AG20443 (cell line): ENCODE results near the gene CST1.
"Not testable (repeated sequence)": the region's sequence is repeated elsewhere in the genome, so short reads cannot be mapped to it uniquely, and the experiment has no call there.

ENCODE experiments used
- DNase-seq: peaks from one replicate; pipeline ENCODE4 v3.0.0; 2012; ENCODE audit warnings: low spot score, mixed read lengths

CST1 gene, protein sequence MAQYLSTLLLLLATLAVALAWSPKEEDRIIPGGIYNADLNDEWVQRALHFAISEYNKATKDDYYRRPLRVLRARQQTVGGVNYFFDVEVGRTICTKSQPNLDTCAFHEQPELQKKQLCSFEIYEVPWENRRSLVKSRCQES

GRCh38 chr20:23750786-23751185, at the start of gene CST1:
Gene CST1 (minus strand): TSS chr20:23750935. CDS start chr20:23750866, 69 bp downstream.
- DNase-seq = not testable (repeated sequence)

DNA sequence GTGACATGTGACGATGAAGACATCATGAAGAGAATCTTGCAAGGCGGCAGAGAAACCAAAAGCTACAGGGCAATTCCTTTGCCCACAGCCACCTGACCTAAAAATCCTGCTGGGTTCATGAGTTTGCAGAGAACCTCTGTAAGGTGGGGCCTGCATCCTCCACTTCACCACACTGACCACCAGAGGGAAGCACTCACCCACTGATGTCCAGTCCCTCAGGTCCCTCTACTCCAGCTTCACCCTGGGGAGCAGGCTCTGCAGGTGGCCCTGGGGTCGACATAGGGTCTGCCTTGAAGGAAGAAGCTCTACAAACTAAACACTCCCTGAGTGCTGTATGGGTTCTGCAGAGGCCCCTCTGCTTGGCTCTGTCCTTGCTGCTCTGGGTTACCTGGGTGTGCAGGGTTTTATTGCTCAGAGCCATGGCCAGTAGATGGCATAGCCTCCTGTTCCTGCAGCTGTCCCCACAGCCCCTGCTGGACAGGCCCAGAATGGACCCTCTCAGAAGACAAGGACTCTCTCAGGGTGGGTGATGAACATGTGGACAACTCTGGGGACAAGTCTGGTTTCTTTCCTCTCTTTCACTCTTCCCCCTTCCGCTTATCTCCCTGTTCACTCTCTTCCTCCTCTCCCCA, 48.6 kb upstream of the CST1 start:
- peak; percentile 28 for DNase-seq

GRCh38 chr20:23795526-23795925, 44.8 kb upstream of the CST1 start:
- no peak for DNase-seq

- DNase-seq = no peak
Measured at GRCh38 chr20:23794841-23795240, 44.1 kb upstream of the CST1 start.

DNA sequence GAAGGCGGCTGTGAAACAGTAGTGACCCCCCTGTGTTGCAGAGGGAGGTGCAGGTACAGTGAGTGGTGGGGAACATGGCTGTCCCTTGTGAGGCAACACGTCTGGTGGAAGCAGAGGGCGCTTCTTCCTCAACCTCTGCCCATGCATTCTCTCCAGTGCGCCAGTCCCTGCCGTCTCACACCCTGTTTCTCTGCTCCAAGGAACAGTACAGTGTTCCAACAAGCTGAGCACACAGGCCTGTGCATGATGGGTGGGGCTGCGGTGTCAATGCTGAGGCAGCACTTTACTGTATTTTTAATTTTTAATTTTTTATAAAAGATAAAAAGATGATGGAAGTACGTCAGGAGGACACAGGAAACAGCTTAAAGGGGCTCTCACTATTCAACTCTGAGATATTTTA, 43.3 kb upstream of the CST1 start:
- DNase-seq = no peak

DNA sequence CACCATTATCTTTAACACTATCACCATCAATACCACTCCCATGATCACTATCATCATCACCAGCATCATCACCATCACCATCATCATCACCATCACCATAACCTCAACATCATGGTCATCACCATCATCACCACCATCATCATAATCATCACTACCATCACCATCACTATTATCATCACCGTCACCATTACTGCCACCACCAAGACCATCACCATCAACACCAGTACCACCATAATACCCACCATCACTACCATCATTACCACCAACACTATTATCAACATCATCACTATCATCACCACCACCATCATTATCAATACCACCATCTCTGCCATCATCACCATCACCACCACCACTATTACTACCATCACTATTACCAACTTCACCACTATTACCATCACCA, 32.7 kb upstream of the CST1 start:
- DNase-seq = no peak

DNA sequence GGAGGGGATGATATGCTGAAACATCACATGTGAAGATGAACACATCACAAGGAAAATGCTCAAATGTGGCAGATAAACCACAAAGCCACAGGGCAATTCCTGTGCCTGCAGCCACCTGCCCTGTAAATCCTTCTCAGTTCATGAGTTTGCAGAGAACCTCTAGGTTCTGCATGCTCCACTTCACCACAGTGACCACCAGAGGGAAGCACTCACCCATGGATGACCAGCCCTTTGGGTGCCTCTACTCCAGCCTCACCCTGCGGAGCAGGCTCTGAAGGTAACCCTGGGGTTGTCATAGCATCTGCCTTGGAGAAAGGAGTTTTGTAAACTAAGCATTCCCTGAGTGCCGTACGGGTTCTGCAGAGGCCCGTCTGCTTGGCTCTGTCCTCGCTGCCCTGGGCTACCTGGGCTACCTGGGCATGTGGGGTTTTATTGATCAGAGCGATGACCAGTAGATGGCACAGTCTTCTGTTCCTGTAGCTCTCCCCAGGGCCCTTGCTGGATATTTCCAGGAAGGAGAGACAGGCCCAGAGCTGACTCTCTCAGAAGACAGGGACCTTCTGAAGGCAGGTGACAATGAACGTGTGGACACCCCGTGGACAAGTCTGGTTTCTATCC, 31.7 kb upstream of the CST1 start:
- DNase-seq = peak; percentile 52

DNA sequence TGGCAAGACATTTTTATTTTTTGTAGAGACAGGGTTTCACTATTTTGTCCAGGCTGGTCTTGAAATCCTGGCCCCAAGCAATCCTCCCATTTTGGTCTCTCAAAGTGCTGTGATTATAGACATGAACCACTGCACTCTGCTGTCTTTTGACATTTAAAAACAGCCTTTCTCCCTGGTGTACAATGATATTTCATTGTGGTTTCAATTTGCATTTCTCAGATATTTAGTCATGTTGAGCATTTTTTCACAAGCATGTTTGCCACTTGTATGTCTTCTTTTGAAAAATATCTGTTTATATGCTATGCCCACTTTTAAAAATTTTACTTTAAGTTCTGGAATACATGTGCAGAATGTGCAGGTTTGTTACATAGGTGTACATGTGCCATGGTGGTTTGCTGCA, 27.9 kb upstream of the CST1 start:
- DNase-seq = not testable (repeated sequence)

GRCh38 chr20:23777380-23777779, 26.6 kb upstream of the CST1 start:
- not testable (repeated sequence) for DNase-seq

DNA sequence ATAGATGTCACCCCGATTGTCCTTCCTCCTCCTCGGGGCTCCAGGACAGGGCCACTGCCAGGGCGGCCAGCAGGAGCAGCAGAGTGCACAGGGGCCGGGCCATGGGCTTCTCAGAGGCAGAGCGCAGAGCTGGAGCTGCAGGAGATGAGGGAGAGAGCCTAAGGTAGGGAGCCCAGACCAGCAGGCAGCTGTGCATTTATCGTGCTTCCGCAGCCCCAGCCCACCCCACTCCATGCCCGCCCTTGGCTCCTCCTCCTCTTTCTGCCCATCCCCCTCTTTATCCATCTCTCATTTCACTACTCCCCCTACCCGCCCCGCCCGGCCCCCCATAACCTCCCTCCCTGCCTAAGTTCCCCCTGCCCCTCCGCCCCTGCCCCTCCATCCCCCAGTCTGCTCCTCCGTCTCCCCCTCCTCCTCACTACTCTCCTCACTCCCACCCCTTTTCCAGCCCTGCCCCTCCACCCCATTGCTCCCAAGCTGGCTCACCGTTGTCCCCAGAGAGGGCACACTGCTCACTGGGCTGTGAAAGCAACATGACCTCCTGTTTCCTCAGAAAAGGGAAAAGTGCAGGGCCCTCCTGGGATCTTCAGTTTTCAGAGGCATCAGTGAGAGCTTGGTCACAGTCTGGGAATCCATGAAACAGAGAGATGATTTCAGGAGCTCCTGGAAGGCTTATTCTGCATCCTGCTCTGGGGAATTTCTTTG, 25.5 kb upstream of the CST1 start:
- peak; percentile 15 for DNase-seq

DNA sequence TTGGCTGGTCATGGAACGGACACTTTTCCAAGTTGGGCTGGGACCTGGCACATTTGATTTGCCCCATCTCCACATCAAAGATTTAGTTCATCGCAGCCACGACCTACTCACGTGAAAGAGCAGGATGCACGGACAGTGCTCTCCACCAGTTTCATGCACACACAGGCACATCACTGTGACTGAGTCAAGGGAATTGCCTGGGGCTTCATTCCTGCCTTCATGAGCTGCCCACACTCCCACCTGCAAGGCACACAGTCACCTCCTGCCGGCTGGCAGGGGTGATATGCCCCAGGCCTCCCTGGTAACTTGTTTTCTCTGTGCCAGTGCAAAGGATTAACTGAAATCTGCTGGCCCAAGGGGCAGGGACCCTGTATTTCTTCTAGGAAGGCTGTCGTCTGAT, 23.3 kb upstream of the CST1 start:
- no peak for DNase-seq

GRCh38 chr20:23773579-23773978, 22.8 kb upstream of the CST1 start:
- no peak for DNase-seq

DNA sequence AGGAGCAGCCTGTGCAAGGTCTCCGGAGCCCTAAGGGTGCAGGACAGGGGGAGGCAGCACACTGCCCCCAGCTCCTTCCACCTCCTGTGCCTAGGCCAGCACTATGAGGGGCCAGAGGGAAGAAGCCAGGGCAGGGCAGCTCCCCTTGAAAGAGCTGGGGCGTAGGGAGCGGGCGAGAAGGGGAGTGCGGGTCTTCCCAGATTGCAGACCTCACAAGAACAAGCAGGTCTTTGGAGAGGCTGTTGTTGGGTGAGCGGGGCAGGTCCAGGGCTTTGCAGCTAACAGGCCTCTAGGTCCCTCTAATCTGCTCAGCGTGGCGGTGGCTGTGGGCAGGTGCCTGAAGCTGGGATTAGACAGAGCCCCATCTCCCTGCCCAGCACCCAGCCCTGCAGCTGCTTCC, 22.4 kb upstream of the CST1 start:
- no peak for DNase-seq

GRCh38 chr20:23772074-23772473, 21.3 kb upstream of the CST1 start:
- DNase-seq = no peak

DNA sequence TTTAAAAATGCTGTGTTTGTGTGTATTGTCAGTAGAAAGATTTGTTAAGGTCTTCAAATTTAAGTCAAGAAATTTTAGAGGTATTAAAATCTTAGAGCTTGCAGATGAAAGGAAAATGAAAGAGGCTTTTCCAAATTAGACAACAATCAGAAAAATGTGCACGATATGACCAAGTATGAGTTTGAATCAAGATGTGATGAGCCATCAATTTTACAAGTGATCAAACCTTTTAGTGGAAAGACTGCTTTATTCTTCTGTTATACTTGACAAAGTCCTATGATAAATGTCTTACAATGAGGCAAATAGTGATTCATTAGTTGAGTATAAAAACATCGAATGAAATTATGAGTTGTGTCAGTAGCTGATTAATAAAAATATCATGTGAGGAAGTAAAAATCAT, 19.6 kb upstream of the CST1 start:
- no peak for DNase-seq

DNA sequence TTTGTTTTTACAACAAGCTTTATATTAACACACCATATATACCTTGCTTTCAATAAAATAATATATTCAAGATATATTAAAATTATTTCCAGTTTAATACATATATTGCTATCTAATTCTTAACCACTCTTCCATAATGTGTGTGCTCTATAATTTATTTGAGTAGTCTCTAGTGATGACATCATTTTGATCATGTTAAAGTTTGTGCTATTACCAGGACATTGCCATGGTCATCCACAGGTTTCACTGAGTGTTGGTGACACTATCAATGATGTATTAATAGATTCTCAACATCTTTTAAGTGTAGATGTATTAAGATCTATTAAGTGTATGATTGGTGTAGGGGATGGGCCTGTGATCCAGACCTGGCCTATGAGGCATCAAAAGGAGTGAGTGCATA, 17.8 kb upstream of the CST1 start:
- DNase-seq = not testable (repeated sequence)

- no peak for DNase-seq
Measured at GRCh38 chr20:23766531-23766930, 15.8 kb upstream of the CST1 start.

DNA sequence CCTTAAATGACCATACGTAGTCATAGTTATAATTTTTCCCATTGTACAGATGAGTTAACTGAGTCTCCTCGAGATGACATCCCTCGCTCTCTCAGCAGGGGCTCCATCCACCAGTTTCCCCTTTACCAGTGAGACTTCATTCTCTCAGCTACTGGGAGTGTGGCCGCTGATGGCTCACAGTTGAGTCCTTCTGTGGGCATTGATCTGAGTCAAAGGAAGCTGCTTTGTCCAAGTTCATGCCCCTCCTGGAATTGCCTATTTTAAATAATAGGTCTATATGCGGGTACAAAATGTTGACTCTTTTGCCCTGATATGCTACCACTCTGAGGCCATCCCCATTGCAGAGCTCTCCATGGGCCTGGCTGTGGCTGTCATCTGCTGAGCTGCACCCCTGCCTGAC, 14.8 kb upstream of the CST1 start:
- DNase-seq = no peak

DNA sequence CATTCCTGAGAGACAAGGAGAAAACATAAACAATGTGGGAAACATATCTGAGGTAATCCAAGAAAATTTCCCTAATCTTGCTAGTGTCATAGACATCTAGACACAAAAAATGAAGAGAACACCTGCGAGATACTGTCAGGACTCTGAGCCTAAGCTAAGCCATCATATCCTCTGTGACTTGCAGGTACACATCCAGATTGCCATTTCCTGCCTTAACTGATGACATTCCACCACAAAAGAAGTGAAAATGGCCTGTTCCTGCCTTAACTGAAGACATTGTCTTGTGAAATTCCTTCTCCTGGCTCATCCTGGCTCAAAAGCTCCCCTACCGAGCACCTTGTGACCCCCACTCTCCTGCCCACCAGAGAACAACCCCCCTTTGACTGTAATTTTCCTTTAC, 13.9 kb upstream of the CST1 start:
- DNase-seq = not testable (repeated sequence)

DNA sequence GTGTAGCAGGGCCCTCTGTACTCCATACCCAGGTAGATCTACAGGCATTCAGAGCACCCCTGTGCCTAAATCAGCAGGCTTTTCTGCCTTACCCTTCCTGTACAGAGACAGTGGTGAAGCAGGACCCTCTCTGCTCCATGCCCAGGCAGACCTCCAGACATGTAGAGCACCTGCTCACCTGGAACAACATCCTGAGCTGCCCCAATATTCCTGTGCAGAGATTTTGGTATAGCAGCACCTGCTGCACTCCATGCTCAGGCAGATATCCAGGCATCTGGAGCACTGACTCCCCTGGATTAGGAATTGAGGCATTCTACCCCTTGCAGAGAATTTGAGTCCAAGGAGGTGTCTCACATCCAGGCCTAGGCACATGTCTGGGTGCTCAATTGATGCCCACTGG, 12.6 kb upstream of the CST1 start:
- DNase-seq = no peak

DNA sequence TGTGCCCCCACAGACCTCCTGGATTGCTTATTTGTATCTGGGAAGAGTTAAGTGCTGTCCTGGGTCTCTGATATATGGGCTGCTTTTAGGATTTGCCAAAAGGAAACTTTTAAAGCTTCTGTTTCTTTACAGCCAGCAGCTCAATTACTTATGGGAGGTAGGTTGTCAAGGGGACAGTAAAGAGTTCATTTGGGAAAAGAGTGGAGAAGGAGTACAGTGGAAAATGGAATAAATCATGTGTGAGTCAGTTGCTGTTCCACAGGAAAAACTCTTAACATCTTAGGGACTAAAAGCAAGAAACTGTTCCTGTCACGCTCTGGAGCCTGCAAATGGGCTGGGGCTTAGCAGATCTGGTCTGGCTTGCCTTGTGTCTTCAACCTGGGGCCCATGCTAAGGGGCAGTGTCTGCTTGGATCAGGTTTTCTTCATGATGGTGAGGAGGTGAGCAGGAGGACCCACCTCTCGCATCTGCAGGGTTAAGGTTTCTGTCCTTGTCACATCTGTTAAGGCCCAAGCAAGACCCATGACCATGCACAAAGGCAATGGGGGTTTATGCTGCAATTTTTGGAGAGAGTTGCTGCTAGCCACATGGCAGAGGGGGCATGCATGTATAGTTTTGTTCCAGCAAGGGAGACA, 8.7 kb upstream of the CST1 start:
- no peak for DNase-seq

- DNase-seq = not testable (repeated sequence)
Measured at GRCh38 chr20:23756792-23757191, 6.1 kb upstream of the CST1 start.

- DNase-seq = peak; percentile 58
Measured at GRCh38 chr20:23755131-23755611, 4.4 kb upstream of the CST1 start.
